ENCODE results near the gene BLID. TPM values are rescaled to one million over a fixed set of nuclear protein-coding genes. Genes with fewer than 3 reads are reported as not detected.

Gene BLID
- 1.0 to 1.4 TPM (median 1.2 TPM) in 3 replicates for total RNA-seq

- no peaks in the 10 kb centered on the region for H3K36me3 Mint-ChIP-seq
- no peak within 1 kb of the TSS for H3K27ac Mint-ChIP-seq
- H3K27me3 Mint-ChIP-seq (ENCODE audit: low read depth), result no peaks in the 10 kb centered on the region
- H3K4me1 Mint-ChIP-seq, result no peaks in the 10 kb centered on the region
- H3K9me3 Mint-ChIP-seq, result peaks cover 4% of the 10 kb centered on the region
- H3K4me3 Mint-ChIP-seq, result no peak within 1 kb of the TSS
- DNase-seq (ENCODE audit: low spot score in 2 of 2, unreplicated experiment in 2 of 2), result peak in 1 of 2 experiments; percentile 39
- TF ChIP-seq CTCF (IDR thresholded peaks at IDR 0.05; ENCODE audit: unreplicated experiment), result peak; percentile 52
Observed at GRCh38 chr11:122115524-122116379, at the start of gene BLID. BLID (minus strand) TSS chr11:122116215; CDS start chr11:122115922, 293 bp downstream.

- H3K27me3 Mint-ChIP-seq (ENCODE audit: low read depth), result no peaks in the 10 kb centered on the region
- H3K4me1 Mint-ChIP-seq, result peaks cover 33% of the 10 kb centered on the region
- H3K9me3 Mint-ChIP-seq, result no peaks in the 10 kb centered on the region
- TF ChIP-seq CTCF (IDR thresholded peaks at IDR 0.05; ENCODE audit: unreplicated experiment), result no peak
- no peak for DNase-seq (ENCODE audit: low spot score in 2 of 2, unreplicated experiment in 2 of 2)
- no peak overlapping the region for H3K4me3 Mint-ChIP-seq
- H3K27ac Mint-ChIP-seq, result no peak overlapping the region
- H3K36me3 Mint-ChIP-seq, result no peaks in the 10 kb centered on the region
Observed at GRCh38 chr11:122163053-122163819, 47.2 kb upstream of the BLID start.

- Mint-ChIP-seq H3K27me3 (ENCODE audit: low read depth) (peaks cover 1% of the 10 kb centered on the region), H3K4me1 (peaks cover 35% of the 10 kb centered on the region), H3K4me3 (no peak overlapping the region), H3K9me3 (no peaks in the 10 kb centered on the region), H3K27ac (no peak overlapping the region), H3K36me3 (no peaks in the 10 kb centered on the region)
- no peak for TF ChIP-seq CTCF (IDR thresholded peaks at IDR 0.05; ENCODE audit: unreplicated experiment)
- DNase-seq (ENCODE audit: low spot score in 2 of 2, unreplicated experiment in 2 of 2), result no peak
Observed at GRCh38 chr11:122162095-122162494, 46.1 kb upstream of the BLID start.

- no peak for TF ChIP-seq CTCF (IDR thresholded peaks at IDR 0.05; ENCODE audit: unreplicated experiment)
- peaks cover 1% of the 10 kb centered on the region for H3K27me3 Mint-ChIP-seq (ENCODE audit: low read depth)
- no peaks in the 10 kb centered on the region for H3K9me3 Mint-ChIP-seq
- no peak for DNase-seq (ENCODE audit: low spot score in 2 of 2, unreplicated experiment in 2 of 2)
- peaks cover 35% of the 10 kb centered on the region for H3K4me1 Mint-ChIP-seq
- no peak overlapping the region for H3K27ac Mint-ChIP-seq
- H3K4me3 Mint-ChIP-seq, result no peak overlapping the region
- H3K36me3 Mint-ChIP-seq, result no peaks in the 10 kb centered on the region
Observed at GRCh38 chr11:122160841-122161590, 45.0 kb upstream of the BLID start.

GRCh38 chr11:122159861-122160260, 43.8 kb upstream of the BLID start:
- H3K4me3 Mint-ChIP-seq, result no peak overlapping the region
- no peak for TF ChIP-seq CTCF (IDR thresholded peaks at IDR 0.05; ENCODE audit: unreplicated experiment)
- peaks cover 30% of the 10 kb centered on the region for H3K4me1 Mint-ChIP-seq
- H3K27me3 Mint-ChIP-seq (ENCODE audit: low read depth), result peaks cover 1% of the 10 kb centered on the region
- H3K36me3 Mint-ChIP-seq, result no peaks in the 10 kb centered on the region
- DNase-seq (ENCODE audit: low spot score in 2 of 2, unreplicated experiment in 2 of 2), result no peak
- no peaks in the 10 kb centered on the region for H3K9me3 Mint-ChIP-seq
- peak overlapping the region; percentile 75 for H3K27ac Mint-ChIP-seq
